Renal cortex interstitium (tissue), 15 donors: ENCODE data around the gene DDIT4. TPM values are rescaled to one million over a fixed set of nuclear protein-coding genes. Genes with fewer than 3 reads are reported as not detected.
"Not testable (repeated sequence)": the region's sequence is repeated elsewhere in the genome, so short reads cannot be mapped to it uniquely, and the experiment has no call there.

Experiments
- DNase-seq, 11 donors: peaks; one replicate each; pipeline ENCODE4 v3.0.0-alpha.2; 2013; ENCODE audit warnings: low read depth in 9 of 11, low spot score in 4 of 11; ENCODE audit errors: extremely low read depth in 1 of 11
- long read RNA-seq, 16 experiments: transcript quantifications; one replicate each; lab custom pipeline, GENCODE V29; 2026
- polyA plus RNA-seq, 3 donors: library from polyadenylated mRNA; unstranded; fragments of 120-200 nt; gene quantifications; one replicate each; pipeline ENCODE4 v1.2.1, GENCODE V29; 2013; ENCODE audit not compliant: insufficient read length in 3 of 3

Gene DDIT4, protein sequence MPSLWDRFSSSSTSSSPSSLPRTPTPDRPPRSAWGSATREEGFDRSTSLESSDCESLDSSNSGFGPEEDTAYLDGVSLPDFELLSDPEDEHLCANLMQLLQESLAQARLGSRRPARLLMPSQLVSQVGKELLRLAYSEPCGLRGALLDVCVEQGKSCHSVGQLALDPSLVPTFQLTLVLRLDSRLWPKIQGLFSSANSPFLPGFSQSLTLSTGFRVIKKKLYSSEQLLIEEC
- polyA plus RNA-seq: 10 to 100 TPM; 48.3 to 80.7 (median 67.8) TPM
- long read RNA-seq, donor 1, transcript DDIT4-201 (3 exons, 1,748 nt): major isoform, 31 of 40 reads
- long read RNA-seq, donor 1, transcript DDIT4-202 (2 exons, 521 nt): minor isoform, 5 of 40 reads
- long read RNA-seq, donor 1, partial matches to known transcripts: 0 of 40 reads
- long read RNA-seq, donor 1, other reads (novel, unspliced or antisense): 0 of 40 reads
- long read RNA-seq, donor 2, transcript DDIT4-201 (3 exons, 1,748 nt): major isoform, 26 of 32 reads
- long read RNA-seq, donor 2, transcript DDIT4-202 (2 exons, 521 nt): minor isoform, 5 of 32 reads
- long read RNA-seq, donor 2, partial matches to known transcripts: 0 of 32 reads
- long read RNA-seq, donor 2, other reads (novel, unspliced or antisense): 0 of 32 reads
- long read RNA-seq, donor 3, transcript DDIT4-201 (3 exons, 1,748 nt): major isoform, 41 of 42 reads
- long read RNA-seq, donor 3, partial matches to known transcripts: 0 of 42 reads
- long read RNA-seq, donor 3, other reads (novel, unspliced or antisense): 0 of 42 reads
- long read RNA-seq, donor 4, transcript DDIT4-201 (3 exons, 1,748 nt): major isoform, 31 of 33 reads
- long read RNA-seq, donor 4, partial matches to known transcripts: 0 of 33 reads
- long read RNA-seq, donor 4, other reads (novel, unspliced or antisense): 0 of 33 reads
- long read RNA-seq, donor 5: 0 reads
- long read RNA-seq, donor 6, transcript DDIT4-201 (3 exons, 1,748 nt): major isoform, 16 of 20 reads
- long read RNA-seq, donor 6, partial matches to known transcripts: 0 of 20 reads
- long read RNA-seq, donor 6, other reads (novel, unspliced or antisense): 0 of 20 reads
- long read RNA-seq, donor 7, transcript DDIT4-201 (3 exons, 1,748 nt): major isoform, 30 of 34 reads
- long read RNA-seq, donor 7, partial matches to known transcripts: 0 of 34 reads
- long read RNA-seq, donor 7, other reads (novel, unspliced or antisense): 0 of 34 reads
- long read RNA-seq, donor 8, transcript DDIT4-201 (3 exons, 1,748 nt): major isoform, 57 of 63 reads
- long read RNA-seq, donor 8, partial matches to known transcripts: 0 of 63 reads
- long read RNA-seq, donor 8, other reads (novel, unspliced or antisense): 0 of 63 reads
- long read RNA-seq, donor 9, transcript DDIT4-201 (3 exons, 1,748 nt): major isoform, 36 of 36 reads
- long read RNA-seq, donor 9, partial matches to known transcripts: 0 of 36 reads
- long read RNA-seq, donor 9, other reads (novel, unspliced or antisense): 0 of 36 reads
- long read RNA-seq, donor 10, transcript DDIT4-201 (3 exons, 1,748 nt): major isoform, 31 of 55 reads
- long read RNA-seq, donor 10, partial matches to known transcripts: 21 of 55 reads
- long read RNA-seq, donor 10, other reads (novel, unspliced or antisense): 0 of 55 reads
- long read RNA-seq, donor 11, transcript DDIT4-201 (3 exons, 1,748 nt): major isoform, 21 of 22 reads
- long read RNA-seq, donor 11, partial matches to known transcripts: 0 of 22 reads
- long read RNA-seq, donor 11, other reads (novel, unspliced or antisense): 0 of 22 reads
- long read RNA-seq, donor 12, transcript DDIT4-201 (3 exons, 1,748 nt): major isoform, 7 of 7 reads
- long read RNA-seq, donor 12, partial matches to known transcripts: 0 of 7 reads
- long read RNA-seq, donor 12, other reads (novel, unspliced or antisense): 0 of 7 reads
- long read RNA-seq, donor 13: 0 reads
- long read RNA-seq, donor 14, transcript DDIT4-201 (3 exons, 1,748 nt): major isoform, 30 of 32 reads
- long read RNA-seq, donor 14, partial matches to known transcripts: 0 of 32 reads
- long read RNA-seq, donor 14, other reads (novel, unspliced or antisense): 0 of 32 reads
- long read RNA-seq, donor 15, transcript DDIT4-201 (3 exons, 1,748 nt): major isoform, 18 of 20 reads
- long read RNA-seq, donor 15, partial matches to known transcripts: 0 of 20 reads
- long read RNA-seq, donor 15, other reads (novel, unspliced or antisense): 0 of 20 reads
- long read RNA-seq, donor 16, transcript DDIT4-201 (3 exons, 1,748 nt): major isoform, 100 of 108 reads
- long read RNA-seq, donor 16, transcript DDIT4-203 (2 exons, 753 nt): minor isoform, 5 of 108 reads
- long read RNA-seq, donor 16, partial matches to known transcripts: 0 of 108 reads
- long read RNA-seq, donor 16, other reads (novel, unspliced or antisense): 0 of 108 reads

GRCh38 chr10:72273410-72274212 lies at the start of gene DDIT4:
TSS of gene DDIT4 (plus strand) at chr10:72273924. CDS start at chr10:72274217, 293 bp downstream.
- peak; percentile 87 to 99 (median 98) for DNase-seq

DNA sequence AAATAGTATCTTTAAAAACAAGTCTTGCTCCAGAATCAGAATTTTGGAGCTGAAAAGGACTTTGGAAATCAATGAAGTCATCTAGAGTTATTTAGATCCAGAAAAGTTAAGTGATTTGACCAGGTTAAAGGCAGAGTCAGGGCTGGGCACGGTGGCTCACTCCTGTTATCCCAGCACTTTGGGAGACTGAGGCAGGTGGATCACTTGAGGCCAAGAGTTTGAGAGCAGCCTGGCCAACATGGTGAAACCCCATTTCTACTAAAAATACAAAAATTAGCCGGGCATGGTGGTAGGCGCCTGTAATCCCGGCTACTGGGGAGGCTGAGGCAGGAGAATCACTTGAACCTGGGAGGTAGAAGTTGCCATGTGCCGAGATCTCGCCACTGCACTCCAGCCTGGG lies 49.5 kb upstream of the DDIT4 start:
- DNase-seq: not testable (repeated sequence)

DNA sequence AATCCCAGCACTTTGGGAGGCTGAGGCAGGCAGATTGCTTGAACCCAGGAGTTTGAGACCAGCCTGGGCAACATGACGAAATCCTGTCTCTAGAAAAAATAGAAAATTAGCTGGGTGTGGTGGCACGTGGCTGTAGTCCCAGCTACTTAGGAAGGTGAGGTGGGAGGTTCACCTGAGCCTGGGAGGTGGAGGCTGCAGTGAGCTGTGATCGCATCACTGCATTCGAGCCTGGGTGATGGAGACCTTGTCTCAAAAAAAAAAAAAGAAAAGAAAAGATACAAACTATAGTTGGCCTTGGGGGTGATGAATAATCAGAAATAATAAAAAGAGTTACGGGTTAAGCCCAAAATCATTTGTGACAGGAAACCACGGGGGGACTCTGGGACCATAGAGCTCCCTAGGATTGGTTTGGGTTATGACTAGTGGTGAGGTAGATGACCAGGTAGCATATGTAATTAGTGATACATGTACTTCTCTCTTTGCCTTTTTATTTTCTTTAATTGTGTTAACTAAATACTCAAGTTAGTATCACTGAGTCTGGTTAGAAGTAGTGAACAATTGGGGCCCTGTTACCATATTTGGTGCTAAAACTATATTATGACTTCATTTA lies 47.2 kb upstream of the DDIT4 start:
- no peak for DNase-seq

DNA sequence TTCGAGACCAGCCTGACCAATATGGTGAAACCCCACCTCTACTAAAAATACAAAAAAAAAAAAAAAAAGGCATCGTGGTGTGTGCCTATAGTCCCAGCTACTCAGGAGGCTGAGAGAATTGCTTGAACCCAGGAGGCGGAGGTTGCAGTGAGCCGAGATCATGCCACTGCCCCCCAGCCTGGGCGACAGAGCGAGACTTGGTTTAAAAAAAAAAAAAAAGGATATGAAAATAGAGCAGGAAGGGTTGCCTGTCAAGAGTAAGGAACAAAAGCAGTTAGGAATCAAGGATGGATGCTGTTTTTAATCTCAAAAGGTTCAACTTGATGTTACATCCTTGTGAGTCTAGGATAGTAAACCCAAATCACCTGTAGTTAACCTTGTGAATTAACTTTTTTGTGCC lies 45.9 kb upstream of the DDIT4 start:
- DNase-seq: no peak

DNA sequence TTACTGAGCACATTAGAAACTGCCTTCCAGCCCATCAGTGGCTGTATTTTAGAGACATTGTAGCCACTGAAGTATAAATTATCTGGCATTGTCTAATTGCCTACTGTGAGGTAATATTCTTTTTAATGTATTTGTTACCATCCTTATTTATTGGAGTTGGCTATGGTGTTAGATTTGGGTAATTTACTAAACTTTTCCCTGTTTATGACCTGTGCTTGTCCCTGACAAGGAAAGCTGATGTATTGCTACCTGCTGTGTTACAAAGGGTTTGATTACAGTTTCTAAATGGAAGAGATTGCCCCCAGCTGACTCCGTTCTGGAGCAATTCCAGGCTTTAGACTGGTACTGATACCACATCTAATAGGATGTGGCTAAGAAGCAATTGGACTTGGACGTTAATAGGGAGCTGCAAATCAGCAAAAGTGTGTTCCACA lies 45.4 kb upstream of the DDIT4 start:
- DNase-seq: no peak

GRCh38 chr10:72229261-72230251 lies 44.2 kb upstream of the DDIT4 start:
- no peak for DNase-seq

DNA sequence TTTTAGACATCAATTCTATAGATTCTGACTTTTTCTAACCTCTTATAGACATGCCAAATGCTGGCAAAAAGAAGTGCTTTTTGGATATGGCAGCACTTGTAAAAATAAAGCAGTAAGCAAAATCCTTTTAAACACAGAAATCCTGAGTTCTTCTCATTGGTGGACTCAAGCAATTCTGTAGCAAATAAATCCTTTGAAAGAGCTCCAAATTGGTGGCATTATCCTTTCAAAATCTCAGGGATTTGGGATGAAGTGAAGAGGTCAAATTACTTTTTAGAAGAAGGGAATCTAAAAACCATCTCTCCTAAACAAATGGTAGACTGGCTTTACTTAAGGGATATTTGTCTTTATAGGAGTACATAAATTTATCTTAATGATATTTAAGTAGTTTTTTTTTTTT lies 40.1 kb upstream of the DDIT4 start:
- no peak for DNase-seq

GRCh38 chr10:72234560-72235095 lies 39.1 kb upstream of the DDIT4 start:
- no peak for DNase-seq

DNA sequence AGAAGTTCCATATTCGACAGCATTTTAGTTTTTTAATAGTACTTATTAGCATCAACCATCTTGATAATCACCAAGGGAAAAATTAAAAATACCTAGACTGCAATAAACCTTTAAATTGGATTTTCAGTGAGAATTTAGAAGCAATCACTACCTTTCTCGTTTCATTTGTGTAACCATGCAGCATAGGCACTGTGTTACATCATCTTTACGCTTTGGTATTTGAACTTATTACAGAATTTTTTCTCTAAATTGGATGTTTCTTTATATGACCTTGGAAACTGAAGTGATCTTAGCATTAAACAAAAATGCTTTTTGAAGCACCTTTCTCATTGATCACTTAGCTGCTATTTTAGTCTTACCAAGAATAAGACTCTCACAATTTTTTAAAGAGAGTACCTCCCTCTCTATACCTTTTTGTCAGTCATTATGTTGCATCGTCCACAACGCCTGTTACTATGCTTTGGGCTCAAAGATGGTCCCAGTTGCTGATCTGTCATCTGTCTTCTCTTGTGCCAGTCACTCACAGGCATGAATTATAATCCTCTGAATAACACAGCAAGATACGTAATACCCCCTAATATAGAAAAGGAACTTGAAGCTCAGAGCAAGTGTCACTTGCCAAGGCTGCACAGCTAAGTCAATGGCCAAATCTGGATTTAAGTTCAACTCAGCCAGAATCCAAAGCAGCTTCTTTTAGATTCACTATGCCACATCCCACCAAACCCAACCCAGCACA lies 38.0 kb upstream of the DDIT4 start:
- no peak for DNase-seq

GRCh38 chr10:72238392-72239175 lies 35.1 kb upstream of the DDIT4 start:
- no peak for DNase-seq

DNA sequence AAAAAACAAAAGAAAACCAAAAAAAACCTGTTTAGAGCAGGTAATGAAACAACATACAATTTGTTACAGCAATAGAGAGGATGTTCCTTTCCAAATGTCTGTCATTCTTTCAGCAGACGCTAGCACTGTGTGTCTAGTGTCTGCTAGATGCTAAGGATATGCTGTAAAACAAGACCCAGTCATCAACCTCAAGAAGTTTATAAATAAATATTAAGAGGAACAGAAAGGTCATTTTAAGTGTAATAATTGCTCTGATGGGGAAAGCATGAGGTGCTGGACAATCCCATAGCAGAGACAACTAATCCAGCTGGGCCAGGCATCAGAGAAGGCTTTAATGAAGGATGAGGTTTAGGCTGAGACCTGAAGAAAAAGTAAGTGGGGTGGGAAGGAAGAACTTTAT lies 34.3 kb upstream of the DDIT4 start:
- DNase-seq: no peak

DNA sequence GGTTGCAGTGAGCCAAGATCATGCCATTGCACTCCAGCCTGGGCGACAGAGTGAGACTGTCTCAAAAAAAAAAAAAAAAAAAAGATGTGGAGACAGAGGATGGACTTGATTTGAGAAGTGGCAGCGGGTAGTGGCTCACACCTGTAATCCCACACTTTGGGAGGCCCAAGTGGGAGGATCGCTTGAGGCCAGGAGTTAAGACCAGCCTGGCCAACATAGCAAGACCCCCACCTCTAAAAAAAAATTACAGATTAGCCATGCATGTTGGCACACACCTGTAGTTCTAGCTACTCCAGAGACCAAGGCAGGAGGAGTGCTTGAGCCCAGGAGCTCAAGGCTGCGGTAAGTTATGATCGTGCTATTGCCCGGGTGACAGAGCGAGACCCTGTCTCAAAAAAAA lies 33.4 kb upstream of the DDIT4 start:
- no peak for DNase-seq

- no peak for DNase-seq
These were observed 32.0 kb upstream of the DDIT4 start for GRCh38 chr10:72241691-72242252.
